A673 (cell line): Measurements from ENCODE around the gene SLC6A12. TPM values are rescaled to one million over a fixed set of nuclear protein-coding genes. Genes with fewer than 3 reads are reported as not detected.

Source experiments
- BruUV-seq: library from RNA; stranded (reverse); fragments of 400-500 nt; replicated peaks from 2 replicates; lab custom pipeline; 2021; lab: Mats Ljungman, UMichigan
- CTCF ChIA-PET: fragments of 300-600 bp; sonication (Branson Sonifier 250); formaldehyde crosslinking; loops from one replicate; lab custom pipeline; 2022; ENCODE audit warnings: antibody characterized with exemption; lab: Charles Lee
- POLR2A ChIA-PET: fragments of 300-600 bp; sonication (Branson Sonifier 250); formaldehyde crosslinking; loops from one replicate; lab custom pipeline; 2022; ENCODE audit warnings: antibody characterized with exemption; ENCODE audit not compliant: low non-redundant PET; lab: Charles Lee
- DNase-seq: peaks from one replicate; pipeline ENCODE4 v3.0.0-alpha.2; 2015; ENCODE audit warnings: low spot score
- H3K27ac ChIP-seq: fragments of 200-600 bp; sonication (generic); 2 replicates; pipeline ENCODE4 v1.5.1; 2016; ENCODE audit warnings: mixed run types, low read depth, mild to moderate bottlenecking, mixed read lengths, antibody characterized with exemption, low read length; ENCODE audit not compliant: poor library complexity, severe bottlenecking
- H3K27me3 ChIP-seq: fragments of 200-600 bp; sonication (generic); replicated peaks from 2 replicates; pipeline ENCODE4 v1.6.1; 2017; ENCODE audit warnings: mixed run types, low read depth, mild to moderate bottlenecking, mixed read lengths, antibody characterized with exemption, low read length; ENCODE audit not compliant: insufficient read depth, poor library complexity
- H3K36me3 ChIP-seq: fragments of 200-600 bp; sonication (generic); 2 replicates; pipeline ENCODE4 v1.6.1; 2016; ENCODE audit warnings: mixed run types, mild to moderate bottlenecking, mixed read lengths, antibody characterized with exemption, low read length; ENCODE audit not compliant: insufficient read depth, poor library complexity, severe bottlenecking
- H3K4me1 ChIP-seq: fragments of 200-600 bp; sonication (generic); 2 replicates; pipeline ENCODE4 v1.6.1; 2017; ENCODE audit warnings: mixed run types, mild to moderate bottlenecking, mixed read lengths, antibody characterized with exemption, low read length; ENCODE audit not compliant: insufficient read depth, poor library complexity, severe bottlenecking
- H3K4me3 ChIP-seq: fragments of 200-600 bp; sonication (generic); 2 replicates; pipeline ENCODE4 v1.5.1; 2016; ENCODE audit warnings: low read depth, mixed run types, mild to moderate bottlenecking, mixed read lengths, low read length; ENCODE audit not compliant: poor library complexity, severe bottlenecking
- H3K9me3 ChIP-seq: fragments of 200-600 bp; sonication (generic); 2 replicates; pipeline ENCODE4 v1.6.1; 2016; ENCODE audit warnings: mixed run types, low read depth, mild to moderate bottlenecking, mixed read lengths, antibody characterized with exemption, low read length; ENCODE audit not compliant: poor library complexity, severe bottlenecking
- CTCF ChIP-seq: fragments of 300-800, 200-600 bp; sonication (generic); conservative IDR thresholded peaks from 2 replicates; pipeline ENCODE4 v1.5.1; 2017; ENCODE audit warnings: low read depth, mild to moderate bottlenecking, antibody characterized with exemption, low read length, moderate library complexity, mixed read lengths
- EZH2 ChIP-seq: fragments of 200-600 bp; sonication (generic); IDR thresholded peaks from 2 replicates; pipeline ENCODE4 v1.6.1; 2017; ENCODE audit warnings: borderline replicate concordance, low read depth, mild to moderate bottlenecking, mixed read lengths, antibody characterized with exemption, low read length; ENCODE audit not compliant: poor library complexity, severe bottlenecking
- intact Hi-C: fragments of 100-400 bp; cut with micrococcal nuclease; formaldehyde crosslinking; loops from one replicate; pipeline ENCODE4 v1.10.0; 2022; ENCODE audit not compliant: unreplicated experiment
- total RNA-seq: library from RNA; stranded (reverse); gene quantifications from 2 replicates; pipeline ENCODE4 v1.2.3, GENCODE V29; 2021

Gene SLC6A12
- total RNA-seq, 1 experiment from 2014 or later = not detected

- no TSS peak for BruUV-seq
- no peak for TF ChIP-seq CTCF
- no peaks in the 10 kb centered on the region for H3K9me3 ChIP-seq
- no peak overlapping the region for H3K27ac ChIP-seq
- intact Hi-C loops = no loop called here
- no peaks in the 10 kb centered on the region for H3K27me3 ChIP-seq
- POLR2A ChIA-PET = no interaction called here
- H3K36me3 ChIP-seq = no peaks in the 10 kb centered on the region
- no peaks in the 10 kb centered on the region for H3K4me1 ChIP-seq
- H3K4me3 ChIP-seq = no peak overlapping the region
- DNase-seq = no peak
- CTCF ChIA-PET = no interaction called here
Measured at GRCh38 chr12:234019-234418, 20.1 kb upstream of the SLC6A12 start.

- H3K36me3 ChIP-seq = no peaks in the 10 kb centered on the region
- no peaks in the 10 kb centered on the region for H3K27me3 ChIP-seq
- no peaks in the 10 kb centered on the region for H3K9me3 ChIP-seq
- no TSS peak for BruUV-seq
- no peak for DNase-seq
- no peak overlapping the region for H3K27ac ChIP-seq
- intact Hi-C loops = no loop called here
- H3K4me3 ChIP-seq = no peak overlapping the region
- ChIA-PET CTCF (interaction anchor here (0.6 kb wide), 1 partner anchor 14 kb away, joined by 5 read pairs; no protein-coding TSS in a partner anchor), POLR2A (no interaction called here)
- H3K4me1 ChIP-seq = no peaks in the 10 kb centered on the region
- TF ChIP-seq CTCF (no peak), EZH2 (no peak)
Measured at GRCh38 chr12:233615-233968, 19.6 kb upstream of the SLC6A12 start.

GRCh38 chr12:232731-233614 is 19.0 kb upstream of the SLC6A12 start:
- Histone ChIP-seq H3K27ac (no peak overlapping the region), H3K27me3 (no peaks in the 10 kb centered on the region), H3K36me3 (no peaks in the 10 kb centered on the region), H3K9me3 (no peaks in the 10 kb centered on the region), H3K4me1 (no peaks in the 10 kb centered on the region), H3K4me3 (no peak overlapping the region)
- intact Hi-C loops = no loop called here
- no peak for DNase-seq
- BruUV-seq = no TSS peak
- ChIA-PET CTCF (interaction anchor here (0.6 kb wide), 1 partner anchor 13 kb away, joined by 5 read pairs; no protein-coding TSS in a partner anchor), POLR2A (no interaction called here)
- no peak for TF ChIP-seq EZH2
- no peak for TF ChIP-seq CTCF
